Measurements from ENCODE around the gene MYRIP.

GRCh38 chr3:40086890-40087883, 277.8 kb downstream of the MYRIP start:
- TF ChIP-seq USF1 (IDR thresholded peaks at IDR 0.05; ENCODE audit: borderline replicate concordance, low read depth) = no peak
- TF ChIP-seq CTCF (IDR thresholded peaks at IDR 0.05) = no peak
- TF ChIP-seq MAX (IDR thresholded peaks at IDR 0.05; ENCODE audit: low read depth) = no peak
- TF ChIP-seq POLR2AphosphoS5 (IDR thresholded peaks at IDR 0.05; ENCODE audit: low read depth, low read length) = no peak
- no peak for TF ChIP-seq USF2 (IDR thresholded peaks at IDR 0.05; ENCODE audit: borderline replicate concordance, low read depth, low read length)
- TF ChIP-seq EZH2phosphoT487 (IDR thresholded peaks at IDR 0.05; ENCODE audit: borderline replicate concordance, low read depth) = no peak

Measured in SK-N-SH (cell line).